Hepatocyte (in vitro differentiated cells): ENCODE measurements around the gene CCDC120. TPM values are rescaled to one million over a fixed set of nuclear protein-coding genes. Genes with fewer than 3 reads are reported as not detected.

ENCODE experiments used
- DNase-seq: peaks from one replicate; pipeline ENCODE4 v3.0.0-alpha.2; 2016; ENCODE audit warnings: low spot score
- H2AFZ ChIP-seq: fragments of 200-600 bp; sonication (generic); 2 replicates; pipeline ENCODE4 v1.6.0; 2016; ENCODE audit warnings: antibody characterized with exemption, mild to moderate bottlenecking
- H3K27ac ChIP-seq: fragments of 200-600 bp; sonication (generic); 2 replicates; pipeline ENCODE4 v1.5.1; 2016; ENCODE audit warnings: mild to moderate bottlenecking
- H3K27me3 ChIP-seq: fragments of 200-600 bp; sonication (generic); 2 replicates; pipeline ENCODE4 v1.6.1; 2016
- H3K36me3 ChIP-seq: fragments of 200-600 bp; sonication (generic); replicated peaks from 2 replicates; pipeline ENCODE4 v1.5.1; 2016; ENCODE audit warnings: low read depth; ENCODE audit not compliant: insufficient read depth
- H3K4me1 ChIP-seq: fragments of 200-600 bp; sonication (generic); 2 replicates; pipeline ENCODE4 v1.5.1; 2016; ENCODE audit warnings: mild to moderate bottlenecking, moderate library complexity; ENCODE audit not compliant: insufficient read depth
- H3K4me2 ChIP-seq: fragments of 200-600 bp; sonication (generic); 2 replicates; pipeline ENCODE4 v1.6.0; 2016
- H3K4me3 ChIP-seq: fragments of 200-600 bp; sonication (generic); 2 replicates; pipeline ENCODE4 v1.5.1; 2016; ENCODE audit warnings: mild to moderate bottlenecking
- H3K79me2 ChIP-seq: fragments of 200-600 bp; sonication (generic); 2 replicates; pipeline ENCODE4 v1.6.0; 2017; ENCODE audit warnings: mild to moderate bottlenecking
- H3K9me2 ChIP-seq: fragments of 200-600 bp; sonication (generic); replicated peaks from 2 replicates; pipeline ENCODE4 v1.6.0; 2017; ENCODE audit warnings: mild to moderate bottlenecking; ENCODE audit not compliant: insufficient read depth
- H3K9me3 ChIP-seq: fragments of 200-600 bp; sonication (generic); 2 replicates; pipeline ENCODE4 v1.5.1; 2016; ENCODE audit warnings: low read depth, mild to moderate bottlenecking
- H4K20me1 ChIP-seq: fragments of 200-600 bp; sonication (generic); 2 replicates; pipeline ENCODE4 v1.6.0; 2016; ENCODE audit warnings: mild to moderate bottlenecking; ENCODE audit not compliant: insufficient read depth, poor library complexity, severe bottlenecking
- EZH2 ChIP-seq: fragments of 200-600 bp; sonication (generic); IDR thresholded peaks from 2 replicates; pipeline ENCODE4 v1.6.1; 2016; ENCODE audit warnings: antibody characterized with exemption, mild to moderate bottlenecking, borderline replicate concordance
- EZH2phosphoT487 ChIP-seq: fragments of 200-600 bp; sonication (generic); IDR thresholded peaks from one replicate; pipeline ENCODE4 v1.6.1; 2018; ENCODE audit warnings: antibody characterized with exemption, mild to moderate bottlenecking, low read depth, moderate library complexity; ENCODE audit not compliant: unreplicated experiment, severe bottlenecking
- WGBS: methylation state at CpG from one replicate; pipeline ENCODE4 v1.1.6; 2016; ENCODE audit warnings: low lambda C conversion rate; ENCODE audit errors: missing lambda C conversion rate; 5-methylcytosine and 5-hydroxymethylcytosine counted together
- polyA plus RNA-seq: library from polyadenylated mRNA; unstranded; fragments of >200 nt; fragmentation: Nextera tagmentation; extraction: Ambion mirVana; gene quantifications from 2 replicates; pipeline ENCODE4 v1.2.1, GENCODE V29; 2016
- total RNA-seq: library from RNA; depleted of rRNA; stranded (reverse); fragments of >200 nt; gene quantifications from 2 replicates; pipeline ENCODE4 v1.2.3, GENCODE V29; 2014
- TF ChIP-seq, protein P1 (sequence below): fragments of 200-600 bp; sonication (generic); IDR thresholded peaks from 2 replicates; pipeline ENCODE4 v1.5.1; 2016; ENCODE audit warnings: antibody characterized with exemption, mild to moderate bottlenecking; ENCODE audit not compliant: poor library complexity

The CCDC120 gene
- total and polyA plus RNA-seq, 2 experiments from 2014 or later = 7.0 to 19.1 TPM

DNA sequence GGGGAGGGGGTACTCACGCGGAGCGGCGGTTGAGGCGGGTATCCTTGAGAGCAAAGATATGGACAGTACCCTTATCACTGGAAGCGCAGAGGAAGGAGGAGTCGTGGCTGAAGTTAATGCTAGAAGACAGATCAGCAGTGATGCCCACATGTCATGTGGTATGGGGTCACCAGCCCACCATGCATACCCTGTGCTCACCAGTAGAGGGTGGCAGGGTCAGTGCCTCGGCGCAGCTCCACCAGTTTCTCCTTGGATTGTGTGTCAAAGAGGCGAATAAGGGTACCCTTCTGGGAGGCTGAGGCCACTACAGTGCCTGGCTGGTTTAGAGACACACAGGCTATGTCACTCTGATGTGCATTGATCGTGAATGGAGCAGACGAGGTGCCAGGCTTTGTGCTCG, 16.5 kb downstream of the CCDC120 start:
- WGBS = 85% methylated on average over 10 of the region's 13 CpGs
- H3K27me3 ChIP-seq = no peaks in the 10 kb centered on the region
- no peaks in the 10 kb centered on the region for H3K36me3 ChIP-seq
- H3K4me3 ChIP-seq = no peak overlapping the region
- H3K9me2 ChIP-seq = no peaks in the 10 kb centered on the region
- H3K79me2 ChIP-seq = peaks cover 4% of the 10 kb centered on the region
- H3K9me3 ChIP-seq = no peaks in the 10 kb centered on the region
- no peaks in the 10 kb centered on the region for H4K20me1 ChIP-seq
- no peak overlapping the region for H2AFZ ChIP-seq
- H3K27ac ChIP-seq = no peak overlapping the region
- TF ChIP-seq, protein P1, sequence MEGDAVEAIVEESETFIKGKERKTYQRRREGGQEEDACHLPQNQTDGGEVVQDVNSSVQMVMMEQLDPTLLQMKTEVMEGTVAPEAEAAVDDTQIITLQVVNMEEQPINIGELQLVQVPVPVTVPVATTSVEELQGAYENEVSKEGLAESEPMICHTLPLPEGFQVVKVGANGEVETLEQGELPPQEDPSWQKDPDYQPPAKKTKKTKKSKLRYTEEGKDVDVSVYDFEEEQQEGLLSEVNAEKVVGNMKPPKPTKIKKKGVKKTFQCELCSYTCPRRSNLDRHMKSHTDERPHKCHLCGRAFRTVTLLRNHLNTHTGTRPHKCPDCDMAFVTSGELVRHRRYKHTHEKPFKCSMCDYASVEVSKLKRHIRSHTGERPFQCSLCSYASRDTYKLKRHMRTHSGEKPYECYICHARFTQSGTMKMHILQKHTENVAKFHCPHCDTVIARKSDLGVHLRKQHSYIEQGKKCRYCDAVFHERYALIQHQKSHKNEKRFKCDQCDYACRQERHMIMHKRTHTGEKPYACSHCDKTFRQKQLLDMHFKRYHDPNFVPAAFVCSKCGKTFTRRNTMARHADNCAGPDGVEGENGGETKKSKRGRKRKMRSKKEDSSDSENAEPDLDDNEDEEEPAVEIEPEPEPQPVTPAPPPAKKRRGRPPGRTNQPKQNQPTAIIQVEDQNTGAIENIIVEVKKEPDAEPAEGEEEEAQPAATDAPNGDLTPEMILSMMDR = no peak
- no peak for TF ChIP-seq EZH2phosphoT487
- no peak for TF ChIP-seq EZH2
- DNase-seq = no peak
- no peaks in the 10 kb centered on the region for H3K4me1 ChIP-seq
- no peak overlapping the region for H3K4me2 ChIP-seq

DNA sequence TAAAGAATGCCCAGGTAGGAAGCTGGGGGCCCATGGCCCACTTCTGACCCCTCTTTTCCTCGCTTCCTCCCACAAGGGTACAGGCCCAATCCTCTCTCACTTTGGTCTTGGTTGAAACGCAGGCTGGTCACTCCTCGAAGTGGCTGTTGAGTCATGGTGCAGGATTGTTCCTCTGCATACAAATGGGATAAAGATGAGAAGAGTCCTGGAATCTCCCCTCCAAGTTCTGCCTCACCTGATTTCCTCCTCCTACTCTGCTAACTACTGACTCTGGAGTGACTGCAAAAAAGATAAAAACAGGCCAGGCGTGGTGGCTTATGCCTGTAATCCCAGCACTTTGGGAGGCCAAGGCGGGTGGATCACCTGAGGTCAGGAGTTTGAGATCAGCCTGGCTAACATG, 19.1 kb downstream of the CCDC120 start:
- no peaks in the 10 kb centered on the region for H3K4me1 ChIP-seq
- H3K9me3 ChIP-seq = no peaks in the 10 kb centered on the region
- no peak overlapping the region for H2AFZ ChIP-seq
- no peaks in the 10 kb centered on the region for H4K20me1 ChIP-seq
- no peak for DNase-seq
- no peak overlapping the region for H3K4me2 ChIP-seq
- no peak overlapping the region for H3K27ac ChIP-seq
- no peak overlapping the region for H3K4me3 ChIP-seq
- H3K27me3 ChIP-seq = no peaks in the 10 kb centered on the region
- peaks cover 4% of the 10 kb centered on the region for H3K79me2 ChIP-seq
- H3K36me3 ChIP-seq = no peaks in the 10 kb centered on the region
- H3K9me2 ChIP-seq = no peaks in the 10 kb centered on the region
- WGBS = 61% methylated on average over 5 of the region's 5 CpGs
- TF ChIP-seq EZH2phosphoT487 (no peak), EZH2 (no peak)
- TF ChIP-seq, protein P1 = no peak

DNA sequence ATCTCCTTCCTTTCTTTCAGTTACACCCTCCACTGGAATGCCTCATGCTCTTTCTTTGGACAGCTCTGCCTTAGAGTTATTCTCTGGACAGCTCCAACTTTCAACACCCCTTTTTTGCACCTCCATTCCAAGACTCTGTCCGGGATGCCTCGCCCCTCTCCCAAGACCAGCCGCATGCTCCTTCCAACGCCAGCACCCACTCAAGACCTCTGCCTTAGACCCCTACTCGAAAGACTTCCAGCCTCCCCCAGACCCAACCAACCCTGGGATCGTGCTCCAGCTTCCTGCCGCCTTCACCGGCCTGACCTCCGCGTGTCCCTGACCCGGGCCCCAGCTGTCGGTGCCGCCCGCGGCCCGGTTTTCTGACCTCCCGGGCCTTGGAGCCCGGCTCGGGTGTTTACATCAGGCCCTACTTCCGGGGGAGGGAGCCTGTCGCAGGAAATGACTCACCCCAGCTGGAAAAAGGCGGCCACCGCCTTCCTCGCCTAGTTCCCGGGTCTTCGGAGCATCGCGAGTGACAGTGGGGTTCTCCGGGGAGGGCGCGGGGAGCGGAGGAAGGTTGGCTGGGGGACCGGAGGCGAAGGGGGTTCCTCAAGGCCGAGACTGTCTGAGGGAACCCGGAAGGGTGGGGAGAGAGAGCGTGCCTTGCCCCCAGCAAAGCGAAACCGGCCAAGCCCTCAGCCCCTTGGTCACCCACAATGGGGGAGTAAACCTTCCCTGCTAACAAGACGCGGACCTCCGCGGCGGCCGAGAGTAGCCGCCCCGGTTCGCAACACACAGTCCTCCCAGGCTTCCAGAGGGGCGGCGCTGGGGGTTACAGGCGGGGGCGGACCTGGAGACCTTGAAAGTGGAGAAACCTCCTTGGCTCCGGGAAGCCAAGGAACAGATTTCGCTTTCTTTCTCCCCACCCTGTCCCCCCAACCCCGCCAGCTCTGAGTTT, 21.0 kb downstream of the CCDC120 start, which contains the start of gene WDR45:
Gene WDR45, minus strand, starts transcription at position 399 of the 940 bp plus-strand sequence. CDS start 1,792 bp downstream, outside the sequence.
- Histone ChIP-seq H3K4me3 (peak within 1 kb of the TSS; percentile 76), H3K36me3 (no peaks in the 10 kb centered on the region), H3K27ac (peak within 1 kb of the TSS; percentile 93), H2AFZ (peak within 1 kb of the TSS; percentile 79), H3K79me2 (peaks cover 4% of the 10 kb centered on the region), H3K9me3 (no peaks in the 10 kb centered on the region), H3K4me1 (no peaks in the 10 kb centered on the region), H4K20me1 (no peaks in the 10 kb centered on the region), H3K9me2 (no peaks in the 10 kb centered on the region), H3K4me2 (peak within 1 kb of the TSS; percentile 83), H3K27me3 (no peaks in the 10 kb centered on the region)
- 56% methylated on average over 41 of the region's 55 CpGs for WGBS
- TF ChIP-seq, protein P1 = no peak
- TF ChIP-seq EZH2 (no peak), EZH2phosphoT487 (no peak)
- DNase-seq = peak; percentile 79
